ENCODE measurements around the gene PLA2G3. TPM values are rescaled to one million over a fixed set of nuclear protein-coding genes. Genes with fewer than 3 reads are reported as not detected.
A peak's percentile ranks its signal among the peaks of the same experiment; 100 is the strongest.

Gene PLA2G3
- total RNA-seq, 1 experiment from 2014 or later, result 21.5 TPM

GRCh38 chr22:31123292-31123602 lies 17.1 kb downstream of the PLA2G3 start:
- H3K4me1 ChIP-seq (ENCODE audit: insufficient read depth, low read length, poor library complexity, severe bottlenecking), result peaks cover 9% of the 10 kb centered on the region
- ChIA-PET POLR2A (ENCODE audit: low non-redundant PET) (no interaction called here), CTCF (no interaction called here)
- H3K36me3 ChIP-seq (ENCODE audit: insufficient read depth, low read length, poor library complexity, severe bottlenecking), result no peaks in the 10 kb centered on the region
- intact Hi-C loops (cut with micrococcal nuclease; ENCODE audit: unreplicated experiment), result no loop called here
- TF ChIP-seq EZH2 (IDR thresholded peaks at IDR 0.05; ENCODE audit: borderline replicate concordance, low read depth, low read length, poor library complexity, severe bottlenecking) (no peak), CTCF (conservative IDR thresholded peaks at IDR 0.05; ENCODE audit: low read depth, low read length) (no peak)
- peak overlapping the region; percentile 72 for H3K27ac ChIP-seq (ENCODE audit: low read depth, low read length, poor library complexity, severe bottlenecking)
- no peak for DNase-seq (ENCODE audit: low spot score)
- H3K4me3 ChIP-seq (ENCODE audit: low read depth, low read length, poor library complexity, severe bottlenecking), result peak overlapping the region; percentile 60
- no TSS peak for BruUV-seq (replicated peaks)
- H3K27me3 ChIP-seq (replicated peaks; ENCODE audit: insufficient read depth, low read depth, low read length, poor library complexity), result no peaks in the 10 kb centered on the region
- H3K9me3 ChIP-seq (ENCODE audit: low read depth, low read length, poor library complexity, severe bottlenecking), result no peaks in the 10 kb centered on the region

GRCh38 chr22:31122532-31123291 lies 17.6 kb downstream of the PLA2G3 start, which contains the start of gene INPP5J:
Gene INPP5J, plus strand, starts transcription at chr22:31122966. Its CDS starts 49 bp downstream, at chr22:31123015.
- Histone ChIP-seq H3K4me1 (ENCODE audit: insufficient read depth, low read length, poor library complexity, severe bottlenecking) (peaks cover 9% of the 10 kb centered on the region), H3K9me3 (ENCODE audit: low read depth, low read length, poor library complexity, severe bottlenecking) (no peaks in the 10 kb centered on the region), H3K36me3 (ENCODE audit: insufficient read depth, low read length, poor library complexity, severe bottlenecking) (no peaks in the 10 kb centered on the region), H3K27me3 (replicated peaks; ENCODE audit: insufficient read depth, low read depth, low read length, poor library complexity) (no peaks in the 10 kb centered on the region), H3K27ac (ENCODE audit: low read depth, low read length, poor library complexity, severe bottlenecking) (peak within 1 kb of the TSS; percentile 72), H3K4me3 (ENCODE audit: low read depth, low read length, poor library complexity, severe bottlenecking) (peak within 1 kb of the TSS; percentile 60)
- ChIA-PET POLR2A (ENCODE audit: low non-redundant PET) (no interaction called here), CTCF (interaction anchor here (1.1 kb wide), 1 partner anchor 15 kb away, joined by 3 read pairs; the partner anchor contains the start of gene SELENOM)
- intact Hi-C loops (cut with micrococcal nuclease; ENCODE audit: unreplicated experiment), result no loop called here
- BruUV-seq (replicated peaks), result no TSS peak
- no peak for TF ChIP-seq CTCF (conservative IDR thresholded peaks at IDR 0.05; ENCODE audit: low read depth, low read length)
- TF ChIP-seq EZH2 (IDR thresholded peaks at IDR 0.05; ENCODE audit: borderline replicate concordance, low read depth, low read length, poor library complexity, severe bottlenecking), result no peak
- DNase-seq (ENCODE audit: low spot score), result peak; percentile 64

GRCh38 chr22:31122196-31122531 lies 18.1 kb downstream of the PLA2G3 start:
- intact Hi-C loops (cut with micrococcal nuclease; ENCODE audit: unreplicated experiment), result no loop called here
- Histone ChIP-seq H3K27ac (ENCODE audit: low read depth, low read length, poor library complexity, severe bottlenecking) (peak overlapping the region; percentile 72), H3K9me3 (ENCODE audit: low read depth, low read length, poor library complexity, severe bottlenecking) (no peaks in the 10 kb centered on the region), H3K4me3 (ENCODE audit: low read depth, low read length, poor library complexity, severe bottlenecking) (no peak overlapping the region), H3K4me1 (ENCODE audit: insufficient read depth, low read length, poor library complexity, severe bottlenecking) (peaks cover 9% of the 10 kb centered on the region), H3K36me3 (ENCODE audit: insufficient read depth, low read length, poor library complexity, severe bottlenecking) (no peaks in the 10 kb centered on the region), H3K27me3 (replicated peaks; ENCODE audit: insufficient read depth, low read depth, low read length, poor library complexity) (no peaks in the 10 kb centered on the region)
- BruUV-seq (replicated peaks), result no TSS peak
- CTCF ChIA-PET, result interaction anchor here (1.1 kb wide), 1 partner anchor 15 kb away, joined by 3 read pairs; the partner anchor contains the start of gene SELENOM
- DNase-seq (ENCODE audit: low spot score), result no peak
- no peak for TF ChIP-seq CTCF (conservative IDR thresholded peaks at IDR 0.05; ENCODE audit: low read depth, low read length)
- TF ChIP-seq EZH2 (IDR thresholded peaks at IDR 0.05; ENCODE audit: borderline replicate concordance, low read depth, low read length, poor library complexity, severe bottlenecking), result no peak
- POLR2A ChIA-PET (ENCODE audit: low non-redundant PET), result no interaction called here
